Stimulated activated effector memory CD8-positive, alpha-beta T cell treated with anti-CD3 and anti-CD28 coated beads, Interleukin-12 subunit alpha, Interleukin-12 subunit beta, amount 100 ng/mL, for 72 hours (primary cell): ENCODE measurements around the gene SLC15A5.

Experiments used
- ATAC-seq: fragments of 150-1000 bp; cut with Tn5 transposase; 2 replicates; pipeline ENCODE4 v1.10.0; 2021
- DNase-seq, 2 donors: peaks; one replicate each; pipeline ENCODE4 v3.0.0; 2021 to 2022; ENCODE audit warnings: low spot score in 2 of 2
- H3K27ac Mint-ChIP-seq: one replicate; pipeline ENCODE4 v1.8.0; 2022; ENCODE audit warnings: mild to moderate bottlenecking, mixed read lengths
- H3K36me3 Mint-ChIP-seq: one replicate; pipeline ENCODE4 v1.8.0; 2022; ENCODE audit warnings: mild to moderate bottlenecking, mixed read lengths
- H3K4me1 Mint-ChIP-seq: one replicate; pipeline ENCODE4 v1.8.0; 2022; ENCODE audit warnings: mixed read lengths
- H3K4me3 Mint-ChIP-seq: one replicate; pipeline ENCODE4 v1.8.0; 2022; ENCODE audit warnings: mild to moderate bottlenecking, mixed read lengths
- H3K9me3 Mint-ChIP-seq: one replicate; pipeline ENCODE4 v1.8.0; 2022; ENCODE audit warnings: mixed read lengths

The SLC15A5 gene

DNA sequence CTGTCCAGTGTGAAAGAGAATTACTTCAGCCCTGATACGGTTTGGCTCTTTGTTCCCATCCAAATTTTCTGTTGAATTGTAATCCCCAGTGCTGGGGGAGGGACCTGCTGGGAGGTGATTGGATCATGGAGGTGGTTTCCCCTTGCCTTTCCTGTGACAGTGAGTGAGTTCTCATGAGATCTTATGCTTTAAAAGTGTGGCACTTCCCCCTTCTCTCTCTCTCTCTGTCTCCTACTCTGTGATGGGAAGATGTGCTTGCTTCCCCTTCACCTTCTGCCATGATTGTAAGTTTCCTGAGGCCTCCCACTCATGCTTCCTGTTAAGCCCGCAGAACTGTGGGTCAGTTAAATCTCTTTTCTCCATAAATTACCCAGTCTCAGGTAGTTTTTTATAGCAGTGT, 5.5 kb upstream of the SLC15A5 start:
- Mint-ChIP-seq H3K9me3 (peaks cover 15% of the 10 kb centered on the region), H3K36me3 (no peaks in the 10 kb centered on the region), H3K4me1 (no peaks in the 10 kb centered on the region), H3K4me3 (no peak overlapping the region), H3K27ac (no peak overlapping the region)
- no peak for DNase-seq
- ATAC-seq = no peak

DNA sequence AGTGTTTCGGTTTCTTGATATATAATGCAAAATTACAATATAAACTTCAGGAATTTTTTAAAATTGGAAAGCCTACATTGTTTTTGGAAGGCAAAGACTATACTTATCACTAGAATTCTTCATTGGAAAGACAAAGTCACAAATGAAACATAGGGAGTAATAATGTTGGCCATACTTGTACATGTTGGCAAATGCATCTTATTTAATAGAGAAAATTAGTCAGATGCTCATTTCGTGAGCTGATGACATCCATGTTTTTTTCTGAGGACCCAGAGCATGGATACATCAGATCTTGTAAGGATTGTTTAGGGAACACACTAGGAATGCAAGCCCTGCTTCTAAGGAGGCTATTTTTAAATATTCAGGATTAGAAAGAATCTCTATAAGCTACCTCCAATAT, 4.6 kb upstream of the SLC15A5 start:
- Mint-ChIP-seq H3K4me3 (no peak overlapping the region), H3K36me3 (no peaks in the 10 kb centered on the region), H3K9me3 (peaks cover 12% of the 10 kb centered on the region), H3K27ac (no peak overlapping the region), H3K4me1 (no peaks in the 10 kb centered on the region)
- no peak for ATAC-seq
- DNase-seq = no peak

DNA sequence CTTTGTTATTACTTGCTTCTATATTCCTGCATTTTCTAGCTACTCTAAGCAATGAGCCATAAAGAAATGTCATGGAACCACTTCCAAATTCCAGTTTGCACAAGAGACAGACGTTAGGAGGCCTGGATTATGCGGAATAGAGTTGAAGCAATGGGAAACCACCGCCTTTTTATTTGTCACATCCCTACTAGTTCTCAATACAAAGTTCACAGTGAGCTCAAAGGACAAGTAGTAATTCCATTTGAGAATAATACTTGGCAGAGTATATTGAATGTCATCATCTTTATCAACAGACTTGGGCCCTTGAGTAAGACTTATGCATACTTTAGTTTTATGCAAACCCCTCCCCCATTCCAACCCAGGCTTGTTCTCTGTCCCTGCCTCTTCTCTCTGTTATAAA, 3.7 kb upstream of the SLC15A5 start:
- no peak for ATAC-seq
- Mint-ChIP-seq H3K9me3 (peaks cover 12% of the 10 kb centered on the region), H3K4me1 (no peaks in the 10 kb centered on the region), H3K4me3 (no peak overlapping the region), H3K36me3 (no peaks in the 10 kb centered on the region), H3K27ac (no peak overlapping the region)
- DNase-seq = no peak

DNA sequence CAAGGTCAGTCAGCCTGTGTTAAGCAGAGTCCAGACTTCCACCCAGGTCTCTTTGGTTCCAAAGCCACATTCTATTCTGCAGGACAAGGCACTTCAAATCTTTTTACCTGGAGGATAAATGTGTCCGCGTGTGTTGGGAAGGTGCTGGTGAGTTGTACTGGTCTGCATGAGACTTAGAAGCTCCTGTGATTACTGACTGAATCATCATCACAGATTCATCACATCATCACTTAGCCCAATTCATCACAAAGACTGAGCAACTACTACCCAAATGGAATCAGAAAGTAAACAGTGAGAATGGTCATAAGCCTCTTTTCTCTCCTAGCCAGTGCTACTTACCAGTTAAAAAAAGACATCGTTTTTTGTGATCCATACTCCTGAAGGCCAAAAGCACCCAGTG, 5.3 kb downstream of the SLC15A5 start:
- H3K4me3 Mint-ChIP-seq = no peak overlapping the region
- H3K27ac Mint-ChIP-seq = no peak overlapping the region
- no peak for ATAC-seq
- no peaks in the 10 kb centered on the region for H3K36me3 Mint-ChIP-seq
- peaks cover 3% of the 10 kb centered on the region for H3K9me3 Mint-ChIP-seq
- no peak for DNase-seq
- no peaks in the 10 kb centered on the region for H3K4me1 Mint-ChIP-seq

DNA sequence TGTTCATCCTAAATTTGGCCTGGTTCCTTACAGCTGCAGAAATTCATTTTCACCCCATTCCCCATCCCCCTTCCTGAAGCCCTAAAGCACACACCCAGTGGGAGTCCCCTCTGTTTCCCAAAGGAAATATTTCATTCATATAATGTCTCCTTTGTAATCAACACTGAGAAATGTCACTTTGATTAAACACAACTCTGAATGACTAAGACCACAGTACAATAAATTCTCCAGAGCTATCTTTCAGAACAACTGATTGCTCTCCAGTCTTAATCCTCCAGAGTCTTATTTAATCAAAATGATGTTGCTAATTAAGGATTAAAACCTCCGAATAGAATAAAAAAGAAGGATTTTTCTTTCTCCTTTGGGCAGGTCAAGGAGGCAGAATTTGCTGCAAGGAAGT, 6.4 kb downstream of the SLC15A5 start:
- peaks cover 3% of the 10 kb centered on the region for H3K9me3 Mint-ChIP-seq
- DNase-seq = no peak
- no peak overlapping the region for H3K27ac Mint-ChIP-seq
- no peaks in the 10 kb centered on the region for H3K36me3 Mint-ChIP-seq
- no peak overlapping the region for H3K4me3 Mint-ChIP-seq
- no peaks in the 10 kb centered on the region for H3K4me1 Mint-ChIP-seq
- no peak for ATAC-seq

DNA sequence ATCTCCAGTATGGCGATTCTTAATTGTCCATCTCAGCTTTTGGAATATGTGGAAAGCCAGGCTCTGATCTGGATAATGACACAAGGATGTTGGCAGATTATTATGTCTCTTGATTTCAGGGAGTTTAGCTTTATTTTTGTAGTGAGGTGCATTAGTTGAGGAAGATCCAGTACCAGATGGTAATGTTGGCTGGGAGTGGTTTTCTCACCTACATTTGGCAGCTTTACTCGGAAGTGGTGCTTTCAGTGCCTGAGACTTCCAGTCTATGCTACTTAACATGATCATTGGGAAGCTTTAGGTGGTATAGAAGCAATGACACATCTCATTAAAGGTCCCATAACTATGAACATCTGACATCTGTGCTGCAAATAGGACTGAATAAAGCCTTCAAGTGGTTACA, 7.5 kb downstream of the SLC15A5 start:
- H3K9me3 Mint-ChIP-seq = peaks cover 3% of the 10 kb centered on the region
- H3K4me3 Mint-ChIP-seq = no peak overlapping the region
- no peaks in the 10 kb centered on the region for H3K36me3 Mint-ChIP-seq
- H3K27ac Mint-ChIP-seq = no peak overlapping the region
- H3K4me1 Mint-ChIP-seq = no peaks in the 10 kb centered on the region
- no peak for ATAC-seq
- DNase-seq = no peak

DNA sequence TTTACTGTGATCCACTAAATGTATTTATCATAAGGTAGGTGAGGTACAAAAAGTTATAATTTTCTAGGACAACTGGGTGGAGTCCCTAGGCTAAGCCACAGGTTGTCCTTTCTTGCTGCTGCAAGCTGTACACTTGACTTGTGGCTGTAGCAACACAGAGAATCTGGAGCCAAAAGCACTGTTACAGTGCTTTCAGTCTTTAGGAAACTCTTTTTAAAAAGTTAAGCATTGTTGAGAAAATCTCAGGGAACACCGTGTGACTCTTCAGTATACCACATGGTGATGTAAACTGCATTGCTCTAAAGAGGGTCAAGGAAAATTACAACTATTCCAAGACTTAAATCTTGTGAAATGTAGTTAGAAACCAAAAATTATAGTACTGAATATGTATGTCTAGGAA, 11.4 kb downstream of the SLC15A5 start:
- Mint-ChIP-seq H3K27ac (no peak overlapping the region), H3K4me3 (no peak overlapping the region), H3K9me3 (peaks cover 15% of the 10 kb centered on the region), H3K4me1 (no peaks in the 10 kb centered on the region), H3K36me3 (no peaks in the 10 kb centered on the region)
- DNase-seq = no peak
- ATAC-seq = no peak

DNA sequence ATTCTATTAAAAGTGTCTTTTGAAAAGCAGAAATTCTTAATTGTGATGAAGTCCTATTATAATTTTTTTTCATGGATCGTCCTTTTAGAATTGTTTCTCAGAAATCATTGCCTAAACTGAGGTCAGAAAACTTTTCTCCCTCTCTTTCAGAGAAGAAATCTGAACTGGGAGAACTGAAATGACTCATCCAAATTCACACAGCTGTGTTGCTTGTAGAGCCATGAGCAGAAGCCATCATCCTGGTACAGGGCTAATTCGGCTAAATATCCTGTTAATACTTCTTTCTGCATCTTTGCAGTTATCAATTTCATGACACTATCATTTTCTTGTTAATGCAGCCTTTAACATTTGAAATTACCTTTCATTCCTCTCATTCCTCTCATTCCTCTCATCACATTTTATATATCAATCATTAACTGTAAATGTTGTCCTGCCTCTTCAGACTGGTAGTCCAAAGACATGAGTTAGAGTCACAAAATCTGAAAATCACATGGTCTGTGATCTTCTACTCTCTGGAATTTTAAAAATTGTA, 15.5 kb downstream of the SLC15A5 start:
- no peak for ATAC-seq
- no peak for DNase-seq
- peaks cover 18% of the 10 kb centered on the region for H3K9me3 Mint-ChIP-seq
- no peak overlapping the region for H3K4me3 Mint-ChIP-seq
- H3K36me3 Mint-ChIP-seq = no peaks in the 10 kb centered on the region
- H3K27ac Mint-ChIP-seq = no peak overlapping the region
- no peaks in the 10 kb centered on the region for H3K4me1 Mint-ChIP-seq

DNA sequence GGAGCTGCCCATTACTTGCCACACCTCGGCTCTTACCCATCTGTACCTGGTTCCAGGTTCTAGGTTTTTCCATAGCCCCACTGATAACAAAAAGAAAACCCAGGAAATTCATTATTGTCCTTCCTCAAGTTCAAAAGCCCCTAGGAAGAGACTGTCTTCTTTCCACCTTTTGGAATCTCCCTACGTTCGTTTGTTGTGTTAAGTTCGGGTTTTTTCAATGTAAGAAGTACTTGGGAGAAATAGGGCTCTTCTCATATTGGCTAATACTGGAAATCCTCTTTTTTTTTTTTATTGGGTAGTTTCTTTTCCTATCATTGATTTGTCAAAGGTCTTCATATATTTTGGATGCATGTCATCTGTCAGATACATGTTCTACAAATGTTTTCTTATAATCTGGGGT, 17.3 kb downstream of the SLC15A5 start:
- H3K9me3 Mint-ChIP-seq = peaks cover 18% of the 10 kb centered on the region

DNA sequence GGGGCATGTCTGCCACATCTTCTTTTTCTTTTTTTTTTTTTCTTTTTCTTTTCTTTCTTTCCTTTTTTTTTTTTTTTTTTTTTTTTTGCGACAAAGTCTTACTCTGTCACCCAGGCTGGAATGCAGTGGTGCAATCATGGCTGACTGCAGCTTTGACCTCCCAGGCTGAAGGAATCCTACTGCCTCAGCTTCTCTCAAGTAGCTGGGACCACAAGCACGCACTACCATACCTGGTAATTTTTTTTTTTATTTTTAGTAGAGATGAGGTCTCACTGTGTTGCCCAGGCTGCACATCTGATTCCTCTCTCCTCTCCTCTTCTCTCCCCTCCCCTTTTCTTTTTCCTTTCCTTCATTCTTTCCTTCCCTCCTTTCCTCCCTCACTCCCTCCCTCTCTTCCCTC, 18.5 kb downstream of the SLC15A5 start:
- Mint-ChIP-seq H3K27ac (no peak overlapping the region), H3K4me3 (no peak overlapping the region)
- no peak for ATAC-seq

More for the DNA sequence above, 17.3 kb downstream of the SLC15A5 start:
- Mint-ChIP-seq H3K4me3 (no peak overlapping the region), H3K4me1 (no peaks in the 10 kb centered on the region), H3K36me3 (no peaks in the 10 kb centered on the region), H3K27ac (no peak overlapping the region)
- no peak for DNase-seq
- ATAC-seq = no peak

DNA sequence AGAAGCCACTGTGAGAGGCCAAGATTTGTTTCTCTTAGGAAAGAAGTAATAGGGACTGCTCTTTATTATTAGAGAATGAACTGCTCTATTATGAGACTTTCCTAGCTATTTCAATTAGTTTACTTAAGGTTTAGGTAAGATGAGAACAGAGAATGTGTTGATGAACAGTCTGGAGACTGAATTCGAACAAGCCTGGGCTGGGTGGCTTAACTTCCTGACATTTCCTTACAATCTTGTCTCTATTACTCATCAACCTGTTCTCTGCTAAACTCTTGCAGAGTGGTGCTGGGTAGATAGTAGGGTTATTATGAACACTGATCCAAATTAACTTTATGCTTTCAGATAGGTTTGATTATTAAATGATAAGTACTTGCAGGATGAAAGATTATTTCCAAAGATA, 31.2 kb downstream of the SLC15A5 start:
- DNase-seq (no peak), ATAC-seq (no peak)
- H3K4me1 Mint-ChIP-seq = no peaks in the 10 kb centered on the region
- peaks cover 18% of the 10 kb centered on the region for H3K9me3 Mint-ChIP-seq
- no peak overlapping the region for H3K27ac Mint-ChIP-seq
- H3K36me3 Mint-ChIP-seq = no peaks in the 10 kb centered on the region
- no peak overlapping the region for H3K4me3 Mint-ChIP-seq

More for the DNA sequence above, 18.5 kb downstream of the SLC15A5 start:
- Mint-ChIP-seq H3K4me1 (no peaks in the 10 kb centered on the region), H3K9me3 (peaks cover 14% of the 10 kb centered on the region), H3K36me3 (no peaks in the 10 kb centered on the region)
- DNase-seq = no peak

DNA sequence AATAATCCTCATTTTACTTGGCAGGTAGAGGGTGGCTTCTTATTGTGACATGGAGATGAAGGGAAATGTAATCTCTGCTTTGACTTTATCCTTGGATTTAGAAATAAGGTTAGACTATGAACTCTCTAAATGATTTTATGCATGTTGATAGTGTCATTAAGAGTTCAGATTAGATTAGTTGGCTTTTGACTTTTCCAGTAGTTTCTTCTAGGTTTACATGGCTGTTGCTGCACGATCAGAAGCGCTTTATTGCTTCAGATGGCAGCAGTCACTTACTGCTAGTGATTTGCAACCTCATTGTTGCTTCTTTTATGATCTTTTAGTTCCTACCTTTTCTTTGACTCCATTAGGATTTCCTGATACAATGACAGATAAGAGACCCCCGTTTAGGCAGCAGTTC, 32.3 kb downstream of the SLC15A5 start:
- no peak overlapping the region for H3K27ac Mint-ChIP-seq
- H3K4me3 Mint-ChIP-seq = no peak overlapping the region

DNA sequence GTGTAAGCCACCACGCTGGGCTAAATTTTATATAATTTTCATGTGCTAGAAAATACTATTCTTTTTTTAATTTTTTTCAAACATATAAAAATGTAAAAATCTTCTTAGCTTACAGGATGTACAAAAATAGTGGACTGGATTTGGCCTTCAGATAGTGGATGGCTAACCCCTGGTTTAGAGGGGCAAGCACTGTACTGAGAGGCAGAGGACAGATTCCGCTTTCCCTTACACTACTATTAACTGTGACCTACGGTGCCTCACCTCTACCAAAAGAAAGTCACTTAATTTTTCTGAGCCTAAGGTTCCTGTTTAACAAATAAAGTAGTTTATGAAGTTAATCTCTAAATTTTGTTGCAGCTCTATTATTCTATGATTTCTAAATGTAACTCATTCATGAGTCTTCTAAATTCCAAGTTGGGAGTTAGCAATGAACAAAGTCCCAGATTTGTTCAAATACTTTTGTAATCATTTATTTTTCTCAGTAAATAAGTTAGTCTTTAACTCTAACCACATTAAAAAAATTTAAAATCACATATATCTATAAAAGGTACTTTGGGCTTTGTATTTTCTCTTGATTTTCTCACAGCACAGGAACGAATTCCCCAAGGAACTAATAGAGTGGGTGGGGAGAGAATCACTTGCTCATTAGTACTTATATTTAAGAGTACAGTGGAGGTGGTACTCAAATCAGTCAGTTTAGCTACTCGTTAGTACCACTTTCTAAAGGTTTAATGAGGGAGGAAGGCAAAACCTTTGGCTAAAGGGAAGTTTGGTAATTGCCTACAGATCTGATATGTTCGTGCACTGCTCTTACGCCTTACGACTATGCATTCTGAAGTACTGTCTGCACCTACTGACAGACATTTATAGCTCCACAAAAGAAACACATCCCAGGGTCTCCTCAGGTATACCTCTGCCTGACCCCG, 33.7 kb downstream of the SLC15A5 start:
- Mint-ChIP-seq H3K4me3 (no peak overlapping the region), H3K27ac (no peak overlapping the region), H3K4me1 (no peaks in the 10 kb centered on the region), H3K36me3 (no peaks in the 10 kb centered on the region), H3K9me3 (peaks cover 10% of the 10 kb centered on the region)
- ATAC-seq (no peak), DNase-seq (no peak)

More for the DNA sequence above, 32.3 kb downstream of the SLC15A5 start:
- Mint-ChIP-seq H3K9me3 (peaks cover 11% of the 10 kb centered on the region), H3K4me1 (no peaks in the 10 kb centered on the region), H3K36me3 (no peaks in the 10 kb centered on the region)
- DNase-seq = no peak
- ATAC-seq = no peak

DNA sequence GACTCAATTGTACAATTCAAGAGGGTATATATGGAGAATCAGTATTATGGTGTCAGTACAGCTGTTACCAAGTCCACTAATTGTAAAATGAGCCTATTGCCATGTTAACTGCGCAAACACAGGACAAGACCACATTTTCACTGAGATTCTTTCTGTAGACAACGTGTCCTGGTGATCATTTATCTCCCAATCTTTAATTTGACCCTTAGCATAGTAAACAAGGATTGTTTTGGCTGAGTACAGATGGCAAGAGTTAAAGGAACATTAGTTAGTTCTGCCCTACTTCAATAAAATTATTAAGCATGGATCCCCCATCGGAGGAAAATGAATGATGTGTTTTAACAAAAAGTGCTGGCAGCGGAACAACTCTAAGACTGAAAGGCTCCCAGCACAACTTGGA, 36.1 kb downstream of the SLC15A5 start:
- H3K27ac Mint-ChIP-seq = no peak overlapping the region
- no peak for DNase-seq

DNA sequence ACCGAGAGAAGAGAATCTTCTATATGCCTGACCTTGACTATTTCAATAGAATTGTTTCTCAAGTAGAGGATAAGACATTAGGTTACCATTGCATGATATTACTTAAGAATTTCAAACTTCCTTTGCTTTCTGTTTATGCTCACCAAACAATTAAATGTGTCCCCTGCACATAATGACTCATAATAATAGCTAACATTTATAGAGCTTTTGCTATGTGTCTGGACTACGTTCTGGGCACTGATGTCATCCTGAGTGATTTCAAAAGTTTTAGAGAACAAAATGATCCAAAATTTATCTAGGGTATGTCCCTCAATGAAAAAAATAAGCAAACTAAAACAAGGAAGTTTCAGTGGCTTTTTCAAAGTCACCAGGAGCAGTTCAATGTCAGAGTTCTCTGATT, 38.8 kb downstream of the SLC15A5 start:
- Mint-ChIP-seq H3K9me3 (peaks cover 3% of the 10 kb centered on the region), H3K27ac (no peak overlapping the region), H3K4me1 (no peaks in the 10 kb centered on the region), H3K4me3 (no peak overlapping the region), H3K36me3 (no peaks in the 10 kb centered on the region)
- no peak for DNase-seq
- ATAC-seq = no peak

More for the DNA sequence above, 36.1 kb downstream of the SLC15A5 start:
- Mint-ChIP-seq H3K36me3 (no peaks in the 10 kb centered on the region), H3K4me3 (no peak overlapping the region), H3K4me1 (no peaks in the 10 kb centered on the region), H3K9me3 (no peaks in the 10 kb centered on the region)
- no peak for ATAC-seq

DNA sequence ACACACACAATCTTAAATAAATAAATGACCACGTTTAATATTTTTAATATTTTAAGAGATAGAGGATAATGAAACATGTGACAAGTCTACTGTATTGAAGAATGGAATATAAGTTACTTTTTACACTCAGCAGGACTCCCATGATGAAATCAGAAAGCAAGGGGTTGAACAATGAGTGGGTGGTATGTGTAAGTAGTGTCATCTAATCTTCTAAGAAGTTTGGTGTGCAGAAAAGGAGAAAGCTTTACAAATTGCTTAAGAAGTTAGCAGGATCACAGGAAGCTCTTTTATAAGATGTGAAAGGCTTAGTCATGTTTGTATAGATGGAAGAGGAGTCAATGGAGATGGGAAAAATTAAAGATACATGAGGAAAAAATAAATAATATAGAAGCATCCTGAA, 47.8 kb downstream of the SLC15A5 start:
- no peak overlapping the region for H3K4me3 Mint-ChIP-seq
- no peaks in the 10 kb centered on the region for H3K4me1 Mint-ChIP-seq
- no peak for DNase-seq
- no peak for ATAC-seq
- no peak overlapping the region for H3K27ac Mint-ChIP-seq
- no peaks in the 10 kb centered on the region for H3K36me3 Mint-ChIP-seq
- peaks cover 13% of the 10 kb centered on the region for H3K9me3 Mint-ChIP-seq
